Calu3 (cell line): ENCODE measurements around the gene HDGFL3. TPM values are rescaled to one million over a fixed set of nuclear protein-coding genes. Genes with fewer than 3 reads are reported as not detected.

Experiments
- BruUV-seq: library from RNA; stranded (reverse); fragments of 400-500 nt; replicated peaks from 2 replicates; lab custom pipeline; 2021; lab: Mats Ljungman, UMichigan
- CTCF ChIA-PET: fragments of 300-600 bp; sonication (Branson Sonifier 250); formaldehyde crosslinking; loops from one replicate; lab custom pipeline; 2022; ENCODE audit warnings: antibody characterized with exemption; lab: Charles Lee
- DNase-seq: peaks from one replicate; pipeline ENCODE4 v3.0.0; 2022
- H3K27ac Mint-ChIP-seq: one replicate; pipeline ENCODE4 v1.8.0; 2022; ENCODE audit warnings: mixed read lengths; ENCODE audit not compliant: unreplicated experiment
- H3K27me3 Mint-ChIP-seq: one replicate; pipeline ENCODE4 v1.8.0; 2022; ENCODE audit warnings: mixed read lengths; ENCODE audit not compliant: unreplicated experiment
- H3K36me3 Mint-ChIP-seq: one replicate; pipeline ENCODE4 v1.8.0; 2022; ENCODE audit warnings: mild to moderate bottlenecking, moderate library complexity, mixed read lengths; ENCODE audit not compliant: insufficient read depth, unreplicated experiment
- H3K4me1 Mint-ChIP-seq: one replicate; pipeline ENCODE4 v1.8.0; 2022; ENCODE audit warnings: mild to moderate bottlenecking, low read depth, mixed read lengths; ENCODE audit not compliant: unreplicated experiment
- H3K4me3 Mint-ChIP-seq: one replicate; pipeline ENCODE4 v1.8.0; 2022; ENCODE audit warnings: mild to moderate bottlenecking, low read depth, moderate library complexity, mixed read lengths; ENCODE audit not compliant: unreplicated experiment
- H3K9me3 Mint-ChIP-seq: one replicate; pipeline ENCODE4 v1.8.0; 2022; ENCODE audit warnings: low read depth, mixed read lengths; ENCODE audit not compliant: unreplicated experiment
- CTCF ChIP-seq: fragments of 200-600 bp; IDR thresholded peaks from one replicate; pipeline ENCODE4 v1.8.0; 2022; ENCODE audit warnings: antibody characterized with exemption; ENCODE audit not compliant: unreplicated experiment
- intact Hi-C: fragments of 100-400 bp; cut with micrococcal nuclease; formaldehyde crosslinking; loops from one replicate; pipeline ENCODE4 v1.10.0; 2022; ENCODE audit not compliant: unreplicated experiment
- total RNA-seq: library from RNA; stranded (reverse); gene quantifications from 2 replicates; pipeline ENCODE4 v1.2.3, GENCODE V29; 2022

Gene HDGFL3
- total RNA-seq, 1 experiment from 2014 or later: 69.4 TPM

- Mint-ChIP-seq H3K9me3 (no peaks in the 10 kb centered on the region), H3K4me1 (peaks cover 22% of the 10 kb centered on the region), H3K4me3 (no peak overlapping the region), H3K27me3 (no peaks in the 10 kb centered on the region), H3K36me3 (no peaks in the 10 kb centered on the region), H3K27ac (no peak overlapping the region)
- intact Hi-C loops: loop anchor here (5.0 kb wide), 1 partner anchor 123 kb away; the partner anchor contains the start of gene BTBD1
- CTCF ChIA-PET: no interaction called here
- no peak for DNase-seq
- no peak for TF ChIP-seq CTCF
- no TSS peak for BruUV-seq
Observed at GRCh38 chr15:83190450-83190849, 17.2 kb downstream of the HDGFL3 start.

- H3K27ac Mint-ChIP-seq: no peak overlapping the region
- intact Hi-C loops: no loop called here
- no peaks in the 10 kb centered on the region for H3K36me3 Mint-ChIP-seq
- no peak for TF ChIP-seq CTCF
- no peak for DNase-seq
- H3K9me3 Mint-ChIP-seq: no peaks in the 10 kb centered on the region
- no peaks in the 10 kb centered on the region for H3K27me3 Mint-ChIP-seq
- no peak overlapping the region for H3K4me3 Mint-ChIP-seq
- CTCF ChIA-PET: interaction anchor here (0.5 kb wide), 1 partner anchor 1433 kb away, joined by 3 read pairs; no protein-coding TSS in a partner anchor
- H3K4me1 Mint-ChIP-seq: no peaks in the 10 kb centered on the region
- BruUV-seq: no TSS peak
Observed at GRCh38 chr15:83185561-83185960, 22.1 kb downstream of the HDGFL3 start.

- H3K27ac Mint-ChIP-seq: no peak overlapping the region
Observed at GRCh38 chr15:83178869-83179325, 28.7 kb downstream of the HDGFL3 start.

GRCh38 chr15:83178390-83178789 is 29.2 kb downstream of the HDGFL3 start:
- Mint-ChIP-seq H3K9me3 (no peaks in the 10 kb centered on the region), H3K4me3 (no peak overlapping the region), H3K27me3 (no peaks in the 10 kb centered on the region), H3K36me3 (no peaks in the 10 kb centered on the region), H3K4me1 (no peaks in the 10 kb centered on the region), H3K27ac (no peak overlapping the region)
- no peak for TF ChIP-seq CTCF
- no peak for DNase-seq
- no TSS peak for BruUV-seq
- intact Hi-C loops: no loop called here
- CTCF ChIA-PET: no interaction called here

More at GRCh38 chr15:83178869-83179325, 28.7 kb downstream of the HDGFL3 start:
- H3K36me3 Mint-ChIP-seq: no peaks in the 10 kb centered on the region
- H3K27me3 Mint-ChIP-seq: no peaks in the 10 kb centered on the region
- DNase-seq: no peak
- TF ChIP-seq CTCF: no peak
- H3K4me3 Mint-ChIP-seq: no peak overlapping the region
- H3K9me3 Mint-ChIP-seq: no peaks in the 10 kb centered on the region
- CTCF ChIA-PET: no interaction called here
- intact Hi-C loops: no loop called here
- no peaks in the 10 kb centered on the region for H3K4me1 Mint-ChIP-seq
- BruUV-seq: no TSS peak
